HG03025 (cell line): Measurements from ENCODE around the gene STC2.
A peak's percentile ranks its signal among the peaks of the same experiment; 100 is the strongest.
"Not testable (repeated sequence)": the region's sequence is repeated elsewhere in the genome, so short reads cannot be mapped to it uniquely, and the experiment has no call there.

Experiments
- ATAC-seq: cut with Tn5 transposase; IDR thresholded peaks from one replicate; pipeline ENCODE4 v1.9.1; 2021; ENCODE audit warnings: mild to moderate bottlenecking, moderate library complexity; ENCODE audit not compliant: unreplicated experiment, low FRiP score

STC2 gene

DNA sequence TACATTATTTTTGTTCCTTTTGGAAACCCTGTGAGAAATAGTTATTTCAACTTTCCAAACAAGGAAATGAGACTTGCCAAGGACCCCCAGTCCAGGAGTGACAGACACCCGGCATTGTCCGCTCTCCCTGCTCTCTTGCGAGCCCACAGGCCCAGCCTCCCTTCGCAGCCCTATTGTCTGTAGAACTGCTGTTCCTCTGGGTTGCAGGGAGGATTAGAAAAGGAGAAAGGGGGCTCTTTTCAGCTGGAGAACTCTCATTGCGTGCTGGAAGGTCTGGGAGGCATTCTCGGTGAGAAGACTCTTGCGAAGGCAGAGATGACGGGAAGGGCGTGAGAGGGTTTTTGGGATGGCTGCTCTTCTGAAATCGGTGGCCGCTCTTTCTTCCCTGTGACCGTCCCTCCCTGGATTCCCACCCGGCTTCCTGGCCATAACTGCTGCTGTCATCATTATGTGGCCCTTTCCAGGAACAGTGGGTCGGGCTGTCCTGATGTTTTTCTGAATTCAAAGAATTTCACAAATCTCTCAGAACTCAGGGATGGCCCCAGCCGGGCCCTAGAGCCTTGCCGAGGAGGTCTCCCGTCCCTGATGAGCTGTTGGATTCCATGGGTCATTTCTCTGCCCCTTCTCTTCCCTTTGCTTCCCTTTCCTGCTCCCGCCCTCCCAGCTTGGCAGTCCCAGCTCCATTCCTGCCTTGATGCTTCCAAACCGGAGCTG is 29.8 kb downstream of the STC2 start:
- ATAC-seq, result no peak

DNA sequence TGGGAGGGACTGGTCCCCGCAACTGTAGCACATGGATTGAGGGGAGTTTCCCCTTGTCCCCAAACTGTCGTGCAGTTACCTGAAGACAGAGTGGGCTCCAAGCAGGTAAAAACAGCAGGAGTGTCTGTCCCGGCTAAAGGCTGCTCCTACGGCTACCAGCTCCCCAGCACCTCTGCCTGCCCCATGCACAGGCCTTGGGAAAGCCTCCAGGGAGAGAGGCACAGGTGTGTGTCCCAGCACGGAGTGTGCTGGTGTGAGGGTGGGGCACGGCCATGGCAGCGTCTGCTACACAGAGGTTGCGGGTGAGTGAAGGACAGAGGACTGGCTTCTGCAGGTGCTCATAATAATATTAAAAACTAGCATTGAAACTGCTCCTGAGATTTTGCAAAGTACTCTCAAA is 30.4 kb downstream of the STC2 start:
- no peak for ATAC-seq

DNA sequence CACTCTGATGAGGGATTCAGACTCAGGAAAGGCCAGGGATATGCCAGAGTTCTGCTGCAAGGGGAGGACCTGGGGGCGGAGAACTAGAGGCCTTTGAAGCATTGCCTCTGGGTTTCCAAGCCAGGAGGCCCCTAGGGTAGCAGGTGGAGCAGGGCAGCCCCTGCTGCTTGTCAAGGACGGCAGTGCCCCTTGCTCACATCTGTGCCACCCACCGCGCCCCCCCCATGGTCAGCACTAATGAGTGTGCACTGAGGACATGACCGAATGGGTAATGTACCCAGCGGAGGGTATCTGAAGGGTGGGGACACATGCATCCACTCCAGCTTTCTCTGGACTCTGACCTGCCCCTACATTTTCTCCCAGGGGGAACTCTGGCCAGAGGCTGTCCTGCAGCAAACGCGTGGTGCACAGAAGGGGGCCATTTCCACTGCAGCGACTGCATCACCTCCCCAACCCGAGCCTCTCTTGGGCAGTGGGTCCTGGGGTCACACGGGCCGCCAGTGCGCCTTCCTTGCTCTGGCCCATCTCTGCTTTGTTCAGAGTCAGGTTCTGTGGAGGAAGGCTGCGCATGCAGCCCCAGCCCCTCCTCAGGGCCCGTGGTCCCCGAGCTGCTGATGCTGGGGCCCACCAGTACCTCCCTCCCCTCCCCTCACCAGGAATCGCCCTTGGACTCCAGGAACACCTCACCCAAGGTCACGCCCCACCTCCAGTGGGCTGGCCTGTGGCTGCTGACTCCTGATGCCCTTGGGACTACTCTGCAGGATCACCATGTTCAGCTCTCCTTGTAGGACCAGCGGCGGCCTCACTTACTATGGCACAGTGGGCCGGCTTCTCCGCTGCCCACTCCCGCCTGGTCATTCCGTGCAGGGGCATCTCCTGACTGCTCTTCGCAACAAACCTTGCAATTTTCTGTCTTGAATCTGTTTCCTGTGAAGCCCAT is 31.2 kb downstream of the STC2 start:
- ATAC-seq, result no peak

- no peak for ATAC-seq
These were observed 32.4 kb downstream of the STC2 start for GRCh38 chr5:173295796-173296195.

DNA sequence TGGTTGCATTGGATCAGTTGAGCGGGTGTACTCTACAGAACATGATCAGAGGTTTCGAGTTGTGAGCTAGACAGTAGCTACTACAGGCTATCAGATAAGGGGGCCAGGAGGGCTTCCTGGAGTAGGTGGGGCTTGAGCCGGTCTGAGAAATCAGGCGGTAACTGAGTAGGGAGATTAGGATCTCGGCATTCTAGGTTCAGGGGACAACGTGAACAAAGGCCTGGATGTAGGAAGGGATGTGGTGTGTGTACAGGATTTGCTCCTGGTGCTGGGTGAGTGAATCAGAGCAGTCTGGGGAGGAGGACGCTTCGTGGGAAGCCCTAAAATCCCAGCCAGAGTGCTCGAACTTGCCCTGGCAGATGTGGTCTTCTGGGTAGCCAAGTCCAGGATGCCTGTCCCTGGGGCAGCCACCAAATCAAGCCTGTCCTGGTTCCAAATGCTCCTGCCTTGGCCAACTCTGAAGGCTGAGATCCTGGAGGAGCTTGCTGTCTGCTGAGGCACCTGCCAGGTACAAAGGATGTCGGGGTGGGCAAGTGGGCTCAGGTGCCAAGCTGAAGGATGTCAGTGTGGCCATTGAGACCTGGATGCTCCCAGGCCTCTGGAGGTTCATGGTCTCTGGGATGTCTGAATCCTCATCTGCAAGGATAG is 33.4 kb downstream of the STC2 start:
- ATAC-seq, result no peak

DNA sequence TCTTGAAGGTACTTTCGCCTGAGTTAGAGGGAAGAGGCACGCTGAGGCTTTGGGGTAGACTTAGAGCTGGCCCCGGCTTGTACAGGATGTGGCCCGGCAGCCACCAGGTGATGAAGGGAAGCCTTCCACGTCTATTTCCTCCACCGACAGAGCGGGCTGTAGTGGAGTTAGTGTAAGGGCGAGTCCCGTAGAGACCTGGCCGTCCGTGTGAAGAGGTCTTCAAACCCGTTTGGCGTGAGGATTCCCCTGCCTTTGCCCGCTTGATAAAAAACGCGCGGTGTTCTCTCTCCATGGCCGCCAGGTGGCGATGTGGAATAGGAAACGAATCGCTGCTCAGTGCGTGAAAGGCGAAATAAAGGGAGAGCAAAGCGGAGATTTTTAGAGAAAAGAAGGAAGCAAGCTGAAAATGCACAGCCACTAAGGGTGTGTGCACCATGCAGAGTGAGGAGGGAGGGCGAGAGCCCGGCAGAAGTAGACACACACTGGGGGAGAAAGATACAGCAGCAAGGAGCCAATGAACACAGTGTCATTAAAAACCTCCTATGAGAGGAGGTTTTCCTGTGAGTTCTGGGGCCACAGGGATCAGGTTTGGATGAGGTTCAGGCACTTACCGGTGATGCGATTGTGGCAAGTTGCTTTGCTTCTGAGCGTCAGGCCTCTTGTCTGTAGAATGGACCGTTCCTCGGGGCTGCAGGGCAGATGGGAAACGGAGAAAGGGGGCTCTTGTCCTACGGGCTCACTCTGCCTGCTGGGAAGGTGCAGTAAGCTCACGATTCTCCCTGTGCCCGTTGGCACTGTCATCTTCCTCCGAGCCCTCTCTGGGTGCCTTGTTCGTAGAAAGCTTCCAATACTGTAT is 34.2 kb downstream of the STC2 start:
- no peak for ATAC-seq

- ATAC-seq, result no peak
These were observed 36.2 kb downstream of the STC2 start for GRCh38 chr5:173291722-173292658.

DNA sequence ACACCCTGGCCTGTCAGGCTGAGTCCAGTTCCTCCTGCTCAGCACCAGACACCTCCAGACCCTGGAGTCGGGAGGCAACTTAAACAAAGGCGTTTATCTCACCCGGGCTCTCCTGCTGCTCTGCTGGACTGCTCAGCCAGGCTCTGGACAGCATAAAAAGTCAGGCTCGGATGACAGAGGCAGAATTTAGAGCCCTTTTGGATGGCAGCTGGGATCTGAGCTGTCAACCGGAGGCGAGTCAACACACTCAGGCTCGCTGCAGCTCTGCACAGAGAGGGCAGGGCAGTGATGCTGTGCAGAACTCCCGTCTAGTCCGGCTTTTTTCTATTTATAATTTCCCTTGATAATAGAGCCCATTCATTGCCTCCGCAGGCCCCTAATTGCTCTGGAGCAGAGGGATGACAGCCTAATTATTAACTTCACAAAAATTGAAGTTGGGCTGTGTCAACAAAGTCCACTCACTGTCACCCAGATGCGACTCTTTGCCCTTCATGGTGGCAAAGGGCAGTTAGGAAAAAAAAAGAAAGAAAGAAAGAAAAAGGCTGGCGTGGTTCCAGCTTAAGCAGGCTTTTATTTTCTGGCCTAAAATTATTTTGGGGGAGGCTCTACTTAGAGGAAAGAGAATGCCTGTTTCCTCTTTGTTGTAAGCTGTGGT is 37.6 kb downstream of the STC2 start:
- ATAC-seq, result no peak

DNA sequence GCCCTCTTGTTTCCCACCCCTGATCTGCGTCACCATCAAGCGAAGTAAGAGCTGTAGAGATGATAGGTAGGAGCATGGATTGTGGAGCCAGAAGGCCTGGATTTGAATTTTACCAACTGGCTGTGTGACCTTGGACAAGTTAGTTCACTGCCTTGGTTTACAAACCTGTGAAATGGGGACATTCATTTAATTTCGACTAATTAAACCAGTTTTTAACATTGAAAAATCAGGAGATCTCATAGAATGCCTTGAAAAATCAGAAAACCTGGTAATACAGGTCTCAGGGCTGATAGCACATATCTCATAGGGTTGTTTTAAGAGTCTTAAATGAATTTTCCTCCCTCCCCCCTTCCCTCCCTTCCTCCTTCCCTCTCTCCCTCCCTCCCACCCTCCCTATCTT is 38.8 kb downstream of the STC2 start:
- no peak for ATAC-seq

- ATAC-seq, result no peak
These were observed 39.6 kb downstream of the STC2 start for GRCh38 chr5:173288632-173289031.

DNA sequence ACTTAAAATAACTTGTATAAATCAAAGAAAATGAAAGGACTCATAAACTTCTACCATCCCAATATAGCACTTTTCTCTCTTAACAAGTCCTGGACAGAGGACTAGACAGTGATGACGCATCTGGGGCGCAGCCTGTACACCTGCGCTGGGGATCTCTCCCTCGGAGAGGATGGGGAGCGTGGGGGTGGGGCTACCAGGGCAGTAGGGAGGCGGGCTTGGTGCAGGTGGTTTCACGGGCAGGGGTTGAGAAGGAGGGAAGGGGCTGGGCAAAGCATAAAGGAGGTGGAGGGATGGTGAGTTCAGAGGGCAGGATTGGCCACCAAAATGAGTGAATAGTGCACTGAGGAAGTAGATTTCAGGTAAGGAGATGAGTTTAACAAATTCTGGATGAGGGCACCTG is 41.1 kb downstream of the STC2 start:
- no peak for ATAC-seq

DNA sequence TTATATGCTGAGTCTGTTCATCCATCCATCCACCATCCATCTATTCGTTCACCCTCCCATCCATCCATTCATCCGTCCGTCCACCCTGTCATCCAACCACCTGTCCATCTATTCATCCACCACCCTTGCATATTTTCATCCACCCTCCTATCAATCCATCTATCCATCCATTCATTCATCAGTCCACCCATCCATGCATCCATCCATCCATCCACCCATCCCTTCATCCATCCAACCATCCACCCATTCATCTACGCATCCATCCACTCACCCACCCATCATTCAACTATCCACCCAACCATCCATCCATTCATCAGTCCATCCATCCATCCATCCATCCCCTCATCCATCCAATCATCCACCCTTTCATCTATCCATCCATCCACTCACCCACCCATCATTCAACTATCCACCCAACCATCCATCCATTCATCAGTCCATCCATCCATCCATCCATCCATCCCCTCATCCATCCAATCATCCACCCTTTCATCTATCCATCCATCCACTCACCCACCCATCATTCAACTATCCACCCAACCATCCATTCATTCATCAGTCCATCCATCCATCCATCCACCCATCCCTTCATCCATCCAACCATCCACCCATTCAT is 43.8 kb downstream of the STC2 start:
- not testable (repeated sequence) for ATAC-seq

GRCh38 chr5:173283318-173284288 is 44.6 kb downstream of the STC2 start:
- ATAC-seq, result peak; percentile 93

DNA sequence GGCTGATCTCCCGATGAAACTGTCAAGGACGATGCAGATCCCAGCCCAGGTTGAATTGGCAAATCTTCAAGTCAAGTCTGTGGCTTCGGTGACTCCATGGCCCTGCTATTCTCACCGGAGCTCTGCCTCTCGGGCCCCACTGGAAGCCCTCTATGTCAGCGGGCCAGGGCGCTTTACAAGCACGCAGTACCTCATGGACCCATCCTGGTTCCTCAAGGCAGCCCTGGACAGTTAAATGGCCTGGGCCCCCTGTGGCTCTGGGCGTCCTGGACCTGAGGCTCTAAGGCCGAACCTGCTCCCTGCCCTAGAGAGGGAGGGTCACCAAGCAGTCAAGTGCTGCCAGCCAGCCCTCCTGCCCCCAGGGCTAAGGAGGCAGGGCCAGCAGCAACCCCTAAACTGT is 45.3 kb downstream of the STC2 start:
- no peak for ATAC-seq

DNA sequence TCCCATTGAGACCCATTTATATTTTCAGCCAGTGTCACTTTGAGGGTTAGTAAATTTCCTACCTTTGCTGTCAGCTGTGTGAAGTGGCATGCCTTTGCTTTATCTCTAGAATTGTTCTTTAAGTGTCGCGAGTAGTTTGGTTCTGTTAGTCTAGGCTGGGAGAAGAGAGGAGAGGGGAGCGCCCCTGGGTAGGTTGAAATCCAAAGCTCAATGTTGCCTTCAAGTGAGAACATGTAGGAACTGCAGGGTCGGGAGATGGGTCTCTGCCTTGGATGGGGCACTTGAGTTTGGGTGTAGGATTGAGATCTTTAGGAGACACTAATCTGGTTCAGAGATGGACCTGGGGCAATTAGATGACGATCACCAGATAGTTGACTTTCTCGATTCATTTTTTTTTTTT is 46.3 kb downstream of the STC2 start:
- no peak for ATAC-seq

DNA sequence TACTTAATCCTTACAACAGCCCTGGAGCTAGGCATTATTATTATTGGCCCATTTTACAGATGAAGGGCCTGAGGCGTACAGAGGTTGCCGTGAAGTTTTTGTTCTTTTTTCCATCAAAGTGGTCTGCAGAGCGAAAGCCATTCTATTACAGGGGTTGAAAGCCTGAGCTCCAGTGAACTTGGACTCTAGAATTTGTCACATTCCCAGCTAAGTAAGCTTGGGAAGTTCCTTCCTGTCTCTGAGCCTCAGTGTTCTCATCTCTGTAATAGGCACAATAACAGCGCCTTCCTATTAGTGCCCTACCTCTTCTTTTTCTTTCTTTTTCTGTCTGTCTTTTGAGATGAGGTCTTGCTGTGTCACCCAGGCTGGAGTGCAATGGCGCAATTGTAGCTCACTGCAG is 49.0 kb downstream of the STC2 start:
- no peak for ATAC-seq

GRCh38 chr5:173278641-173279040 is 49.6 kb downstream of the STC2 start:
- ATAC-seq, result no peak
